Activated CD4-positive, alpha-beta T cell treated with anti-CD3 and anti-CD28 coated beads, Interleukin-2, Interleukin-6, amounts not matched to agents 100 ng/mL and 50 ng/mL, durations not matched to agents 16 hours and 8 hours (primary cell): ENCODE results near the gene ZNF711.
"Not testable (repeated sequence)": the region's sequence is repeated elsewhere in the genome, so short reads cannot be mapped to it uniquely, and the experiment has no call there.

Experiments
- DNase-seq: peaks from one replicate; pipeline ENCODE4 v3.0.0-alpha.2; 2020

The ZNF711 gene

GRCh38 chrX:85243761-85244449 is at the start of gene ZNF711, which contains the start of gene SATL1:
ZNF711 (plus strand) TSS chrX:85243991; CDS start chrX:85247573, 3,582 bp downstream.
SATL1 (minus strand) TSS chrX:85243779; CDS start chrX:85108968, 134,811 bp downstream.
- peak; percentile 6 for DNase-seq

GRCh38 chrX:85196319-85196718 is 47.5 kb upstream of the ZNF711 start:
- no peak for DNase-seq

GRCh38 chrX:85203461-85203970 is 40.3 kb upstream of the ZNF711 start:
- DNase-seq, result no peak

- no peak for DNase-seq
Observed at GRCh38 chrX:85213792-85214530, 29.8 kb upstream of the ZNF711 start.

GRCh38 chrX:85215946-85216345 is 27.8 kb upstream of the ZNF711 start:
- no peak for DNase-seq

- no peak for DNase-seq
Observed at GRCh38 chrX:85221361-85221760, 22.4 kb upstream of the ZNF711 start.

GRCh38 chrX:85223359-85223758 is 20.4 kb upstream of the ZNF711 start:
- DNase-seq, result no peak

- no peak for DNase-seq
Observed at GRCh38 chrX:85243155-85243554, 636 bp upstream of the ZNF711 start.

GRCh38 chrX:85244450-85245211 is 840 bp downstream of the ZNF711 start:
- no peak for DNase-seq

- not testable (repeated sequence) for DNase-seq
Observed at GRCh38 chrX:85285286-85285685, 41.5 kb downstream of the ZNF711 start.

- DNase-seq, result no peak
Observed at GRCh38 chrX:85288992-85289723, 45.4 kb downstream of the ZNF711 start.

GRCh38 chrX:85303544-85303943 is 59.8 kb downstream of the ZNF711 start:
- DNase-seq, result no peak

- DNase-seq, result peak; percentile 0
Observed at GRCh38 chrX:85309717-85310116, 65.9 kb downstream of the ZNF711 start.

GRCh38 chrX:85311348-85311747 is 67.6 kb downstream of the ZNF711 start:
- DNase-seq, result not testable (repeated sequence)
